GM12878 (cell line): ENCODE data around the gene BCAS4. TPM values are rescaled to one million over a fixed set of nuclear protein-coding genes. Genes with fewer than 3 reads are reported as not detected.

Source experiments
- ATAC-seq: fragments of 200-7000 bp; cut with Tn5 transposase; 3 replicates; pipeline ENCODE4 v1.9.1; 2020; ENCODE audit warnings: mild to moderate bottlenecking, moderate library complexity
- BruUV-seq: library from RNA; stranded (reverse); fragments of 400-500 nt; replicated peaks from 2 replicates; lab custom pipeline; 2021; lab: Mats Ljungman, UMichigan
- CTCF ChIA-PET: fragments of 300-600 bp; sonication (Branson Sonifier 250); formaldehyde crosslinking; extraction: SDS; loops from one replicate; lab custom pipeline; 2021; ENCODE audit warnings: inconsistent platforms; lab: Yijun Ruan, JAX
- POLR2A ChIA-PET: fragments of 350-600 bp; formaldehyde crosslinking; extraction: SDS; loops from one replicate; lab custom pipeline; 2021; ENCODE audit warnings: inconsistent platforms; lab: Charles Lee
- RAD21 ChIA-PET: fragments of 300-600 bp; sonication (Branson Sonifier 250); formaldehyde crosslinking; loops from one replicate; lab custom pipeline; 2023; ENCODE audit warnings: antibody characterized with exemption; ENCODE audit not compliant: unreplicated experiment; lab: Charles Lee
- SMC1A ChIA-PET: fragments of 300-600 bp; sonication (Branson Sonifier 250); formaldehyde crosslinking; loops from one replicate; lab custom pipeline; 2023; ENCODE audit not compliant: unreplicated experiment, uncharacterized antibody; lab: Charles Lee
- DNase-seq: peaks from one replicate; pipeline ENCODE4 v3.0.0-alpha.2; 2011; ENCODE audit warnings: low read depth, low spot score
- FAIRE-seq: peaks from 3 replicates; lab custom pipeline; 2011; peaks lifted over from hg19 to GRCh38; lab: Jason Lieb, UNC
- H2AFZ ChIP-seq: 2 replicates; pipeline ENCODE4 v1.6.0; 2011; ENCODE audit warnings: low read depth, low read length, control low read depth; ENCODE audit not compliant: control insufficient read depth
- H3K27ac ChIP-seq: 2 replicates; pipeline ENCODE4 v1.5.1; 2011; ENCODE audit warnings: control low read depth; ENCODE audit not compliant: control insufficient read depth, insufficient read depth
- H3K27me3 ChIP-seq, 2 experiments: replicated peaks in 1 of 2; 2 replicates each; pipeline versions ENCODE4 v1.6.0 to v1.6.1; 2011; ENCODE audit warnings: low read length in 1 of 2; ENCODE audit not compliant: control insufficient read depth in 2 of 2, insufficient read depth in 2 of 2
- H3K36me3 ChIP-seq, 2 experiments: 2 replicates each; pipeline ENCODE4 v1.5.1; 2011; ENCODE audit warnings: low read length in 1 of 2; ENCODE audit not compliant: control insufficient read depth in 2 of 2, insufficient read depth in 2 of 2
- H3K4me1 ChIP-seq: 2 replicates; pipeline ENCODE4 v1.6.1; 2011; ENCODE audit warnings: mild to moderate bottlenecking, low read length, moderate library complexity, mixed read lengths; ENCODE audit not compliant: control insufficient read depth, insufficient read depth
- H3K4me2 ChIP-seq: 2 replicates; pipeline ENCODE4 v1.6.0; 2011; ENCODE audit warnings: control low read depth; ENCODE audit not compliant: control insufficient read depth, insufficient read depth
- H3K4me3 ChIP-seq: fragments of 200-600 bp; sonication (generic); 2 replicates; pipeline ENCODE4 v1.5.1; 2016
- H3K79me2 ChIP-seq: 2 replicates; pipeline ENCODE4 v1.6.0; 2011; ENCODE audit warnings: low read length; ENCODE audit not compliant: control insufficient read depth, insufficient read depth
- H3K9ac ChIP-seq: 2 replicates; pipeline ENCODE4 v1.8.0; 2011; ENCODE audit warnings: low read length, control low read depth, mixed read lengths; ENCODE audit not compliant: control insufficient read depth, insufficient read depth
- H3K9me3 ChIP-seq: replicated peaks from 3 replicates; pipeline ENCODE4 v1.5.1; 2011; ENCODE audit warnings: mild to moderate bottlenecking, low read length; ENCODE audit not compliant: control insufficient read depth, insufficient read depth
- H4K20me1 ChIP-seq: 2 replicates; pipeline ENCODE4 v1.6.0; 2011; ENCODE audit not compliant: control insufficient read depth, insufficient read depth
- DPF2 ChIP-seq: fragments of 450-650 bp; IDR thresholded peaks from 2 replicates; pipeline ENCODE4 v1.6.1; 2017; ENCODE audit warnings: mild to moderate bottlenecking
- EGR1 ChIP-seq, 2 experiments: IDR thresholded peaks; 1 replicate in 1 of 2; 2 replicates in 1 of 2; pipeline ENCODE4 v1.6.1; 2011 to 2012; ENCODE audit warnings: low read depth in 2 of 2, low read length in 2 of 2, borderline replicate concordance in 1 of 2, mild to moderate bottlenecking in 1 of 2, moderate library complexity in 1 of 2
- GATAD2B ChIP-seq: fragments of 450-650 bp; conservative IDR thresholded peaks from 2 replicates; pipeline ENCODE4 v1.6.1; 2017; ENCODE audit warnings: low read depth, mild to moderate bottlenecking, moderate library complexity
- JUND ChIP-seq: IDR thresholded peaks from 2 replicates; pipeline ENCODE4 v1.6.1; 2012; ENCODE audit warnings: low read depth, mild to moderate bottlenecking, low read length, improper control_type of control experiment, moderate library complexity
- MXI1 ChIP-seq: fragments of 150-350 bp; IDR thresholded peaks from 2 replicates; pipeline ENCODE4 v1.6.1; 2011; ENCODE audit warnings: low read depth, mild to moderate bottlenecking, inconsistent platforms, low read length, improper control_type of control experiment
- MYB ChIP-seq: fragments of 150-350 bp; IDR thresholded peaks from 2 replicates; pipeline ENCODE4 v1.6.1; 2014; ENCODE audit warnings: mild to moderate bottlenecking, low read depth, low read length, borderline replicate concordance
- PAX5 ChIP-seq: IDR thresholded peaks from 2 replicates; pipeline ENCODE4 v1.6.1; 2011; ENCODE audit warnings: low read depth, low read length, borderline replicate concordance
- SP1 ChIP-seq: IDR thresholded peaks from one replicate; pipeline ENCODE4 v1.6.1; 2011; ENCODE audit warnings: low read depth, low read length
- SPI1 ChIP-seq: IDR thresholded peaks from 2 replicates; pipeline ENCODE4 v1.6.1; 2011; ENCODE audit warnings: low read depth, mild to moderate bottlenecking, low read length, moderate library complexity, borderline replicate concordance; ENCODE audit not compliant: insufficient read depth
- SREBF1 ChIP-seq: IDR thresholded peaks from 2 replicates; pipeline ENCODE4 v1.6.1; 2012; ENCODE audit warnings: mild to moderate bottlenecking, low read length
- SUPT20H ChIP-seq: IDR thresholded peaks from 2 replicates; pipeline ENCODE4 v1.6.1; 2011; ENCODE audit warnings: low read depth, mild to moderate bottlenecking, low read length, moderate library complexity, borderline replicate concordance; ENCODE audit not compliant: control insufficient read depth
- TAF1 ChIP-seq: IDR thresholded peaks from 2 replicates; pipeline ENCODE4 v1.6.1; 2011; ENCODE audit warnings: mild to moderate bottlenecking, low read depth, low read length, borderline replicate concordance
- WGBS: methylation state at CpG from one replicate; pipeline ENCODE4 v1.1.6; 2016; ENCODE audit warnings: low lambda C conversion rate; ENCODE audit not compliant: insufficient replicate concordance, insufficient coverage; ENCODE audit errors: missing lambda C conversion rate; 5-methylcytosine and 5-hydroxymethylcytosine counted together
- in situ Hi-C: fragments of 300-500 bp; cut with MboI; formaldehyde crosslinking; loops from 9 replicates; pipeline ENCODE4 v1.14.3; 2018; ENCODE audit warnings: mixed read lengths
- intact Hi-C: fragments of 100-400 bp; cut with micrococcal nuclease; formaldehyde crosslinking; loops from one replicate; pipeline ENCODE4 v1.14.2; 2022; ENCODE audit not compliant: unreplicated experiment
- polyA plus RNA-seq, 11 experiments: library from polyadenylated mRNA; depleted of rRNA in 4 of 11; unstranded in 6 of 11; stranded (reverse) in 5 of 11; fragments of >200 nt; fragmentation: Nextera tagmentation in 4 of 11; fragmentation: Illumina TruSeq in 1 of 11; extraction: Ambion mirVana in 4 of 11; extraction: Trizol in 1 of 11; gene quantifications; 1 replicate in 1 of 11; 2 replicates in 10 of 11; pipeline versions ENCODE4 v1.2.1 to v1.2.3, GENCODE V29; 2011 to 2016; ENCODE audit warnings: inconsistent platforms in 2 of 11, missing spikeins in 2 of 11, low read depth in 1 of 11
- total RNA-seq, 4 experiments: library from RNA; depleted of rRNA in 3 of 4; stranded (reverse); fragments of >200 nt in 3 of 4; fragmentation: Illumina TruSeq in 1 of 4; extraction: Trizol in 1 of 4; gene quantifications; 2 replicates each; pipeline versions ENCODE4 v1.2.1 to v1.2.3, GENCODE V29; 2013 to 2021
- TF ChIP-seq, protein P1 (sequence below): fragments of 450-650 bp; IDR thresholded peaks from 2 replicates; pipeline ENCODE4 v1.6.1; 2016; ENCODE audit warnings: mild to moderate bottlenecking, moderate library complexity, borderline replicate concordance
- TF ChIP-seq, protein P2 (sequence below): IDR thresholded peaks from 2 replicates; pipeline ENCODE4 v1.6.1; 2012; ENCODE audit warnings: low read depth, low read length, improper control_type of control experiment

Gene BCAS4
- total and polyA plus RNA-seq, 10 of the 15 experiments (the other 5 are each of a cell fraction or from before 2014, with no cell fraction given) = 14.8 to 214 (median 65.3) TPM

DNA sequence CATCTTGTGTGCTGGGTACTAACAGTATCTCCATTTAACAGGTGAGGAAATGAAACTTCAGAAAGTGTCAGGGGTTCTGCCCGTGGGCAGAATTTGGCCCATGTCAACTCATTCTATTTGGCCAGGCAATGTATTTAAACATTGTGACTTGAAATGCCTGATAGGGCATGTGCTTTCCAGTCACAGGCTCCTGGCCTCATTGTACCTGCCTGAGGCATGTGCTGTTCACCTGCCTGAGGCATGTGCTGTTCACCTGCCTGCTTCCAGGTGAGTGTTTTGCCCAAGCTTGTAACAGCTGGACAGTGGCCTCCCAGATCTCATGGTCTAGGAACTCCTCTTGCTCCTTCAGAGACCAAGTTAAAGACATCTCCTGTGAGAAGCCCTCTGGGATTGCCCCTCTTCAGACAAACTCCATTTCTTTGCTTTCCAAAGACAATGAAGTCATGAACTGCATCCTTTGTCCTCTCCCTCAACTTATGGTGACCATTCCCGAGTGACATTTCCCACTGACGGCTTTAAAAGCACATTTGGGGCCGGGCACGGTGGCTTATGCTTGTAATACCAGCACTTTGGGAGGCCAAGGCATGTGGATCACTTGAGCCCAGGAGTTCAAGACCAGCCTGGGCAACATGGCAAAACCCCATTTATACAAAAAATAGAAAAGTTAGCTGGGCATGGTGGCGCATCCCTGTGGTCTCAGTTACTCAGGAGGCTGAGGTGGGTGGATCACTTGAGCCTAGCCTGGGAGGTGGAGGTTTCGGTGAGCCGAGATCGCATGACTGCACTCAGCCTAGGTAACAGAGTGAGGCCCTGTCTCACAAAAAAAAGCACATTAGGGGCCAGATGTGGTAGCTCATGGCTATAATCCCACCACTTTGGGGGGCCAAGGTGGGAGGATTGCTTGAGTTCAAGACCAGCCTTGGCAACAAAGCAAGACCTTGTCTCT is 48.7 kb downstream of the BCAS4 start:
- peak; percentile 33 for ATAC-seq
- Histone ChIP-seq H3K27ac (peak overlapping the region; percentile 96), H4K20me1 (no peaks in the 10 kb centered on the region), H3K27me3 (no peaks in the 10 kb centered on the region), H3K9me3 (no peaks in the 10 kb centered on the region), H3K36me3 (peaks cover 7 to 10% of the 10 kb centered on the region in 2 experiments), H3K79me2 (no peaks in the 10 kb centered on the region; the same call in none of the 2 replicates), H3K9ac (peak overlapping the region; percentile 63; the same call in 1 of the 2 replicates), H3K4me3 (no peak overlapping the region), H2AFZ (no peak overlapping the region), H3K4me1 (peaks cover 46% of the 10 kb centered on the region), H3K4me2 (peak overlapping the region; percentile 48; the same call in 1 of the 2 replicates)
- POLR2A ChIA-PET = interaction anchor here (1.0 kb wide), 1 partner anchor 22 kb away, joined by 4 read pairs; no protein-coding TSS in a partner anchor
- RAD21 ChIA-PET = interaction anchor here (1.6 to 2.2 kb wide), 3 partner anchors 22 to 85 kb away, joined by 3 to 11 read pairs (median 10); no protein-coding TSS in a partner anchor
- intact Hi-C loops (loop anchor here (1.0 to 2.0 kb wide), 2 partner anchors 25 to 49 kb away; partner anchors contain the start of gene BCAS4), in situ Hi-C loops (no loop called here)
- FAIRE-seq = no peak
- no peak for DNase-seq
- 35% methylated on average over 9 of the region's 9 CpGs for WGBS
- no TSS peak for BruUV-seq
- SMC1A ChIA-PET = interaction anchor here (0.8 to 3.3 kb wide), 5 partner anchors 20 to 49 kb away, joined by 3 to 12 read pairs (median 3); partner anchors contain the start of gene BCAS4
- CTCF ChIA-PET = interaction anchor here (0.6 to 3.2 kb wide), 5 partner anchors 22 to 144 kb away, joined by 3 to 12 read pairs (median 6); partner anchors contain the start of gene BCAS4
- TF ChIP-seq MXI1 = no peak
- TF ChIP-seq TAF1 = 0 out of 2 replicates have a peak, but pooled peaks have one; percentile 26
- TF ChIP-seq EGR1 (IDR thresholded peaks at IDR 0.05; ENCODE audit: borderline replicate concordance in 1 of 2, low read depth in 2 of 2, low read length in 2 of 2) = 0 out of 3 replicates have a peak, but pooled peaks of 1 of the 2 experiments have one; percentile 9
- TF ChIP-seq PAX5 = 0 out of 2 replicates have a peak, but pooled peaks have one; percentile 8
- TF ChIP-seq, protein P1, sequence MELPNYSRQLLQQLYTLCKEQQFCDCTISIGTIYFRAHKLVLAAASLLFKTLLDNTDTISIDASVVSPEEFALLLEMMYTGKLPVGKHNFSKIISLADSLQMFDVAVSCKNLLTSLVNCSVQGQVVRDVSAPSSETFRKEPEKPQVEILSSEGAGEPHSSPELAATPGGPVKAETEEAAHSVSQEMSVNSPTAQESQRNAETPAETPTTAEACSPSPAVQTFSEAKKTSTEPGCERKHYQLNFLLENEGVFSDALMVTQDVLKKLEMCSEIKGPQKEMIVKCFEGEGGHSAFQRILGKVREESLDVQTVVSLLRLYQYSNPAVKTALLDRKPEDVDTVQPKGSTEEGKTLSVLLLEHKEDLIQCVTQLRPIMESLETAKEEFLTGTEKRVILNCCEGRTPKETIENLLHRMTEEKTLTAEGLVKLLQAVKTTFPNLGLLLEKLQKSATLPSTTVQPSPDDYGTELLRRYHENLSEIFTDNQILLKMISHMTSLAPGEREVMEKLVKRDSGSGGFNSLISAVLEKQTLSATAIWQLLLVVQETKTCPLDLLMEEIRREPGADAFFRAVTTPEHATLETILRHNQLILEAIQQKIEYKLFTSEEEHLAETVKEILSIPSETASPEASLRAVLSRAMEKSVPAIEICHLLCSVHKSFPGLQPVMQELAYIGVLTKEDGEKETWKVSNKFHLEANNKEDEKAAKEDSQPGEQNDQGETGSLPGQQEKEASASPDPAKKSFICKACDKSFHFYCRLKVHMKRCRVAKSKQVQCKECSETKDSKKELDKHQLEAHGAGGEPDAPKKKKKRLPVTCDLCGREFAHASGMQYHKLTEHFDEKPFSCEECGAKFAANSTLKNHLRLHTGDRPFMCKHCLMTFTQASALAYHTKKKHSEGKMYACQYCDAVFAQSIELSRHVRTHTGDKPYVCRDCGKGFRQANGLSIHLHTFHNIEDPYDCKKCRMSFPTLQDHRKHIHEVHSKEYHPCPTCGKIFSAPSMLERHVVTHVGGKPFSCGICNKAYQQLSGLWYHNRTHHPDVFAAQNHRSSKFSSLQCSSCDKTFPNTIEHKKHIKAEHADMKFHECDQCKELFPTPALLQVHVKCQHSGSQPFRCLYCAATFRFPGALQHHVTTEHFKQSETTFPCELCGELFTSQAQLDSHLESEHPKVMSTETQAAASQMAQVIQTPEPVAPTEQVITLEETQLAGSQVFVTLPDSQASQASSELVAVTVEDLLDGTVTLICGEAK = no peak
- TF ChIP-seq SPI1 = peak; percentile 41; the same call in 1 of the 2 replicates
- no peak for TF ChIP-seq MYB
- no peak for TF ChIP-seq SUPT20H
- TF ChIP-seq, protein P2, sequence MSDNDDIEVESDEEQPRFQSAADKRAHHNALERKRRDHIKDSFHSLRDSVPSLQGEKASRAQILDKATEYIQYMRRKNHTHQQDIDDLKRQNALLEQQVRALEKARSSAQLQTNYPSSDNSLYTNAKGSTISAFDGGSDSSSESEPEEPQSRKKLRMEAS = no peak
- no peak for TF ChIP-seq DPF2
- TF ChIP-seq SREBF1 = no peak
- TF ChIP-seq GATAD2B = no peak
- no peak for TF ChIP-seq SP1
- TF ChIP-seq JUND = no peak
